Left ventricle myocardium inferior (tissue), 1 donor: ENCODE measurements around the gene SLC30A2. TPM values are rescaled to one million over a fixed set of nuclear protein-coding genes. Genes with fewer than 3 reads are reported as not detected.

Source experiments
- DNase-seq: peaks from one replicate; pipeline ENCODE4 v3.0.0-alpha.2; 2020
- H3K27ac ChIP-seq: fragments of 200-600 bp; replicated peaks from 2 replicates; pipeline ENCODE4 v1.8.0; 2021
- H3K27me3 ChIP-seq: fragments of 200-600 bp; 2 replicates; pipeline ENCODE4 v1.8.0; 2021; ENCODE audit warnings: low read depth
- H3K36me3 ChIP-seq: fragments of 200-600 bp; 2 replicates; pipeline ENCODE4 v1.8.0; 2021
- H3K4me1 ChIP-seq: fragments of 200-600 bp; 2 replicates; pipeline ENCODE4 v1.8.0; 2021
- H3K4me3 ChIP-seq: fragments of 200-600 bp; 2 replicates; pipeline ENCODE4 v1.8.0; 2021; ENCODE audit warnings: mild to moderate bottlenecking, moderate library complexity
- H3K9me3 ChIP-seq: fragments of 200-600 bp; replicated peaks from 2 replicates; pipeline ENCODE4 v1.8.0; 2021
- intact Hi-C: fragments of 100-400 bp; cut with micrococcal nuclease; formaldehyde crosslinking; loops from one replicate; pipeline ENCODE4 v1.11.0; 2022
- total RNA-seq: library from RNA; stranded (reverse); fragmentation: NEBNext Ultra II Directional; extraction: Animal tissue kit (Norgen Biotek cat#: 25700); gene quantifications from one replicate; pipeline ENCODE4 v1.2.1, GENCODE V29; 2021
- TF ChIP-seq, protein P1 (sequence below): fragments of 200-600 bp; IDR thresholded peaks from 2 replicates; pipeline ENCODE4 v1.8.0; 2021; ENCODE audit warnings: antibody characterized with exemption, mild to moderate bottlenecking, borderline replicate concordance
- donor health status: DM: no; HTN: yes; CAD: no; lungs with severe emphysema.

SLC30A2 gene
- total RNA-seq, 1 donor from 2014 or later = 7.1 TPM

DNA sequence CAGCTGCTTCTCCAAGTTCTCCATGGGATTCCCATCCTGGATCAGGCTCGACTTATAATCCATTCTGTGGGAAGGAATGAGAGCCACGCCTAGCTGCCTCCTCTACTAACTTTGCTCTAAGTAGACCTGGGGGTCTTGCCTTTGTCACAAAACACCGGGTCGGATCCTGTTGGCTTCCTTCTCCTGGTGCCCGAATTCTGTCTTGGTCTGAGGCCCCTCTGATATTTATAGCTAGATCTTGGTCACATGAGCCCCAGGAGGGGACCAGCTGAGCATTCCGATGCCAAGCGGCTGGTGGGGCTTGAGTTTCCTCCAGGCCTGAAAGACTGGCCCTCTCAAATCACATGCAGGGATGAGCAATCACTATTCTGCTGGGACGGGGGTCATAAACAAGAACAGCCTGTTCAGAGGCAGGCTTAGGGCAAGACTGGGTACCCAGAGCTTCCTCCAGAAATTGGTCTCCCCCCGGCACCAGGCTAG, 21.6 kb upstream of the SLC30A2 start, which contains the start of gene TRIM63:
TSS of gene TRIM63 (minus strand) at position 199 of the 480 bp plus-strand sequence. CDS start at position 63, 136 bp downstream.
- no peaks in the 10 kb centered on the region for H3K9me3 ChIP-seq
- DNase-seq = peak; percentile 71
- peak within 1 kb of the TSS; percentile 96 for H3K27ac ChIP-seq
- H3K4me3 ChIP-seq = peak within 1 kb of the TSS; percentile 71
- H3K4me1 ChIP-seq = peaks cover under 1% of the 10 kb centered on the region
- intact Hi-C loops = no loop called here
- H3K36me3 ChIP-seq = peaks cover 33% of the 10 kb centered on the region
- peaks cover 18% of the 10 kb centered on the region for H3K27me3 ChIP-seq
- TF ChIP-seq, protein P1, sequence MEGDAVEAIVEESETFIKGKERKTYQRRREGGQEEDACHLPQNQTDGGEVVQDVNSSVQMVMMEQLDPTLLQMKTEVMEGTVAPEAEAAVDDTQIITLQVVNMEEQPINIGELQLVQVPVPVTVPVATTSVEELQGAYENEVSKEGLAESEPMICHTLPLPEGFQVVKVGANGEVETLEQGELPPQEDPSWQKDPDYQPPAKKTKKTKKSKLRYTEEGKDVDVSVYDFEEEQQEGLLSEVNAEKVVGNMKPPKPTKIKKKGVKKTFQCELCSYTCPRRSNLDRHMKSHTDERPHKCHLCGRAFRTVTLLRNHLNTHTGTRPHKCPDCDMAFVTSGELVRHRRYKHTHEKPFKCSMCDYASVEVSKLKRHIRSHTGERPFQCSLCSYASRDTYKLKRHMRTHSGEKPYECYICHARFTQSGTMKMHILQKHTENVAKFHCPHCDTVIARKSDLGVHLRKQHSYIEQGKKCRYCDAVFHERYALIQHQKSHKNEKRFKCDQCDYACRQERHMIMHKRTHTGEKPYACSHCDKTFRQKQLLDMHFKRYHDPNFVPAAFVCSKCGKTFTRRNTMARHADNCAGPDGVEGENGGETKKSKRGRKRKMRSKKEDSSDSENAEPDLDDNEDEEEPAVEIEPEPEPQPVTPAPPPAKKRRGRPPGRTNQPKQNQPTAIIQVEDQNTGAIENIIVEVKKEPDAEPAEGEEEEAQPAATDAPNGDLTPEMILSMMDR = no peak

DNA sequence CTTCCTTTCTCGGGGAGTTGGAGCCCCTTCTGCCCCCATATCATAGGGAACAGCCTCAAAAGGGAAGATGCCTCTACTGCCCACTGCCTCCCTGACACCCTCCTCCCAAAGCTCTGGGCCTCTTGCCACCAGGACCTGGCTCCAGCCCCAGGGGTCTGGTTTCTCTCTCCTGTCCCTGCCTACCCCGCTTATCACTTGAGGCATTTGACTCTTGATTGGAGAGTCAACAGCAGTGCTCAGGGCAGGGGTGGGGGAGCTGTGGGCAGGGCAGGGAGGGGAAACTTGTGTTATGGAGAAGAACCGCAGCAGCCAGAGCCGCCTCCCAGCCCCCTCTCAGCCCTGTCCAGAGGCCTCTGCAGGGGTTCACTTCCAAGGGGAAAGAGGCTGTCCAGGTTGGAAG, 20.9 kb upstream of the SLC30A2 start:
- Histone ChIP-seq H3K4me1 (peaks cover 3% of the 10 kb centered on the region), H3K9me3 (no peaks in the 10 kb centered on the region), H3K36me3 (peaks cover 33% of the 10 kb centered on the region), H3K27ac (peak overlapping the region; percentile 96), H3K4me3 (peak overlapping the region; percentile 71), H3K27me3 (peaks cover 18% of the 10 kb centered on the region)
- intact Hi-C loops = no loop called here
- DNase-seq = peak; percentile 79
- TF ChIP-seq, protein P1 = no peak

DNA sequence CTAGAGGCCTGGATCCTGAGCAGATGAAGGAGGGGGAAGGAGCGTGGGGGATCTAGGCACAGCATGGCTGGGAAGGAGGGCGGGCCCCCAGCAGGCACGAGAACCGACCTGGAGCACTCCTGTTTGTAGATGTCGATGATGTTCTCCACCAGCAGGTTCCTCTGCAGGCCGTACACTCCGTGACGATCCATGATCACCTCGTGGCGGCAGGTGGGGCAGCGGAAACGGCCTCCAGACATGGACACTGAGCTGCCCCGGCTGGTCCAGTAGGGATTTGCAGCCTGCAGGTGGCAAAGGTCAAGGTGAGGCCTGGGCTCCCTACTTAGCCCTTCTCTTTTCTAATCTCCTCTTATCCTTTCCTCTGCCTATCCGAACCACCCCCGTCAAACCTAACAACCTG, 20.2 kb upstream of the SLC30A2 start:
- intact Hi-C loops = no loop called here

DNA sequence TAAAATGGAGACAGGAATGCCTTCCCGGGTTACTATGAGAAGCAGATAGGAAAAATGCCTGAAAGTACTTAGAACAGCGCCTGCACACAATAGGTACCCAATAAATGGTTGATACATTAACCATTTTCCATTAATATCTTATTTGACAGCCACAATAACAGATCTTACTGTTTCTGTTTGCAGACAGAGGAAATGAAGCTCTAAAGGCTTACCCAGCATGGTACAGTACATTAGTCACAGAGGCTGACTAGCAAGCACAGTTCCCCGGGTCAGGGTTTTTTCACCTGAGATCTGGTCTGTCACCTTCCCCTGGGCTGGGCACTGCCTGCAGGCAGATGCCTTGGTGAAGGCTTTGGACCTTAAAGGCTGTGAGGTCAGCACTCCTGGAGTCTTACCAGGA, 18.6 kb upstream of the SLC30A2 start:
- Histone ChIP-seq H3K9me3 (no peaks in the 10 kb centered on the region), H3K4me1 (peaks cover 26% of the 10 kb centered on the region), H3K36me3 (peaks cover 55% of the 10 kb centered on the region), H3K27me3 (peaks cover 18% of the 10 kb centered on the region), H3K4me3 (peak overlapping the region; percentile 71), H3K27ac (peak overlapping the region; percentile 96)
- no peak for DNase-seq
- intact Hi-C loops = no loop called here
- TF ChIP-seq, protein P1 = no peak

More for the DNA sequence above, 20.2 kb upstream of the SLC30A2 start:
- TF ChIP-seq, protein P1 = no peak
- Histone ChIP-seq H3K4me3 (peak overlapping the region; percentile 71), H3K4me1 (peaks cover 10% of the 10 kb centered on the region), H3K9me3 (no peaks in the 10 kb centered on the region), H3K27me3 (peaks cover 18% of the 10 kb centered on the region), H3K36me3 (peaks cover 39% of the 10 kb centered on the region), H3K27ac (peak overlapping the region; percentile 96)
- no peak for DNase-seq

DNA sequence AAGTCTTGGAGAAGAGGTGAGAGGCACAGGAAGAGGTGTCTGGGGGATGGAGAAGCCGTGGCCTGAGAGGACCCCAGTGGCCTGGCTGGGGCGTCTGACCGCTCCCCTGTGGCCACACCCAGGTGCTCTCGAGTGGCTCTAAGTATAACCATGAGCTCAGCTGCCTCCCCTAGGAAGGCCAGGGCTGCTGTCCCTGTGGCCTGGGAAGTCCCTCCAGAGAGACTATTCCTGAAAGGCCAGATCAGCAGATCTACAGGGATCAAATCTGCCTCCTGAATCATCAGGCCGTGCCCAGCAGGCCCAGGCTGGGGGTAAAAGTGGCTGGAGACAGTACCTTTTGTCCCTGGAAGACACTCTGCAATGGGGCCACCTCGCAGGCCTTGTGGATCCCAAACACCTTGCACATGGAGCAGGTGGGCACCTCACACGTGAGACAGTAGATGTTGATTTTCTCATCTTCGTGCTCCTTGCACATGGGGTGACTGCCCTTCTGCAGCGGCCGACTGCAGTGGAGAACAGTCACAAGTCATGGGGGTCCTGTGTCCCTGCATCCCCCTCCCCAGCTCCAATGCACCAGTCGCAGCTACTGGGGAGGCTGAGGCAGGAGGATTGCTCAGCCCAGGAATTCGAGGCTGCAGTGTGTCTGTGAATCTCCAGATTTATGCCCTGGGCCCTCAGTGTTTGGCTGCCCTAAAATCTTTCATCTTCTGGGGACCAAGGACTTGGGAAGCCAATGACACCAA, 15.1 kb upstream of the SLC30A2 start:
- no peak for DNase-seq
- Histone ChIP-seq H3K9me3 (no peaks in the 10 kb centered on the region), H3K4me3 (peak overlapping the region; percentile 71), H3K27me3 (no peaks in the 10 kb centered on the region), H3K4me1 (peaks cover 51% of the 10 kb centered on the region), H3K36me3 (peaks cover 79% of the 10 kb centered on the region), H3K27ac (peak overlapping the region; percentile 96)
- TF ChIP-seq, protein P1 = no peak
- intact Hi-C loops = no loop called here
